ENCODE measurements around the gene AFF3. TPM values are rescaled to one million over a fixed set of nuclear protein-coding genes. Genes with fewer than 3 reads are reported as not detected.
A peak's percentile ranks its signal among the peaks of the same experiment; 100 is the strongest.

The AFF3 gene
- total and polyA plus RNA-seq, 2 of the 8 experiments (the other 6 are each of a cell fraction or from before 2014, with no cell fraction given), result 0.27 to 3.0 TPM

DNA sequence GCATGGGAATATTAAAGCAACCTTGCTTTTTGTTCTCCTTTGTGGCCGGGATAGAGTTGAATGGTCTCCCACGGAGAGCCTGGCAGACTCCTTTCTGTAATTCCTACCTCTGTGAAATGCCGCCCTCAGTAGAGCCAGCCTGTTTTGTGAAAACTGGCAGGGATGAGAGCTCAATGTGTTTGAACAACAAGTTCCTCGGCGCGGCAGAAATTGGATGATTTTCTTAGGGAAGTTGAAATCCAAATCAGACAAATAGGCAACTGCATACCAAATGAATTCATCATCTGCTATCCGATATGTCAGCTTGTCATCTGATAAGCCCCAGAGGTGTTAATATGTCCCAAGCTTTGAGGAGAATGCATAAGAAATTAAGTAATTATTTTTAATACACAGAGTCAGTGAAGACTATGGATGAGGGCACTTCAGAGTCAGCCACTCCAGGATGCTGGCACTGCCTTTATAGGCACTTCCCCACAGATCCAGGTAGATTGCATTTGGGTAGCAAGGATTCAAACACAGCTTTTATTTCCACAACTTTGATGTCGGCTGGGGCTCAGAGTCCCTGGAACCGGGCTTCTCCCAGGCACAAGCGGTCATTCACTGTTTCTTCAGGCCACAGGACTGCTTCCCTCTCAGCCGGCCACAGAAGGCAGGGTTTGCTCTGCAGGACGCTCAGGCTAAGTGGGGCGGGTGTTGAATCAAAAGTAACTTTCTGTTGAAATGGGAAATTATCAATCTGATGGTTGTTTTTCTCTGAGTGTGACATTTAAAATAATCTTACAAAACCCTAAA lies 569.8 kb downstream of the AFF3 start:
- Histone ChIP-seq H2BK20ac (ENCODE audit: low read length) (no peak overlapping the region), H3K23me2 (ENCODE audit: low read depth, low read length) (no peaks in the 10 kb centered on the region), H3K79me2 (ENCODE audit: control insufficient read depth in 1 of 2, insufficient read depth in 2 of 2, low read length in 2 of 2) (no peaks in the 10 kb centered on the region), H3K4me1 (replicated peaks in 1 of 4; ENCODE audit: control insufficient read depth in 3 of 4, insufficient read depth in 4 of 4, low read length in 3 of 4) (peaks cover 0 to 8% (median 2%) of the 10 kb centered on the region in 4 experiments; a peak in 5 of 7 replicates), H2BK5ac (ENCODE audit: low read depth, low read length) (no peak overlapping the region), H2BK120ac (replicated peaks; ENCODE audit: low read depth, low read length) (no peak overlapping the region), H3K9me3 (ENCODE audit: insufficient read depth in 2 of 2, low read depth in 1 of 2, low read length in 1 of 2) (no peaks in the 10 kb centered on the region), H2BK15ac (ENCODE audit: low read length) (no peak overlapping the region), H3K4me3 (ENCODE audit: extremely low read depth in 1 of 4, insufficient read depth in 2 of 4, low read depth in 3 of 4, low read length in 4 of 4) (no peak overlapping the region), H3K27me3 (replicated peaks in 1 of 4; ENCODE audit: control insufficient read depth in 3 of 4, extremely low read depth in 1 of 4, insufficient read depth in 3 of 4, low read length in 3 of 4) (no peaks in the 10 kb centered on the region), H4K20me1 (replicated peaks in 1 of 2; ENCODE audit: control insufficient read depth in 1 of 2, insufficient read depth in 2 of 2, low read length in 2 of 2) (no peaks in the 10 kb centered on the region), H2AFZ (ENCODE audit: low read length) (no peak overlapping the region), H3K4ac (replicated peaks; ENCODE audit: insufficient read length, low read depth, low read length) (no peak overlapping the region), H3K23ac (ENCODE audit: insufficient read length) (no peak overlapping the region), H3K18ac (ENCODE audit: extremely low read depth, low read length) (no peak overlapping the region), H3K36me3 (ENCODE audit: control insufficient read depth in 2 of 4, insufficient read depth in 4 of 4, low read length in 3 of 4) (no peaks in the 10 kb centered on the region), H3K9ac (replicated peaks in 1 of 4; ENCODE audit: extremely low read depth in 1 of 4, low read depth in 3 of 4, low read length in 3 of 4) (no peak overlapping the region), H3K4me2 (ENCODE audit: insufficient read depth in 1 of 2, low read depth in 2 of 2, low read length in 2 of 2) (peak overlapping the region in 1 of 2 experiments; percentile 33; a peak in 2 of 4 replicates), H3K27ac (ENCODE audit: low read depth, low read length) (no peak overlapping the region), H4K5ac (ENCODE audit: insufficient read length, low read depth, low read length) (no peak overlapping the region), H2BK12ac (ENCODE audit: low read depth, low read length) (no peak overlapping the region), H4K91ac (replicated peaks; ENCODE audit: insufficient read length, low read length) (no peak overlapping the region), H4K8ac (ENCODE audit: extremely low read depth, insufficient read depth, low read length) (no peak overlapping the region), H3K56ac (replicated peaks; ENCODE audit: insufficient read length, low read depth, low read length) (no peak overlapping the region), H2AK5ac (ENCODE audit: low read depth, low read length) (no peak overlapping the region), H3K79me1 (ENCODE audit: low read depth, low read length) (no peaks in the 10 kb centered on the region), H3K14ac (ENCODE audit: insufficient read length) (no peak overlapping the region)
- FAIRE-seq, result no peak
- 52% methylated on average over 13 of the region's 13 CpGs; no CpG with 5 or more reads in 1 of the 2 experiments for WGBS, 2 experiments (ENCODE audit: extremely low coverage in 1 of 2, insufficient coverage in 1 of 2, insufficient read length in 1 of 2, insufficient replicate concordance in 2 of 2, low coverage in 1 of 2, low lambda C conversion rate in 2 of 2, missing lambda C conversion rate in 1 of 2)
- POLR2A ChIA-PET (ENCODE audit: partially characterized antibody), result no interaction called here
- DNase-seq (ENCODE audit: low read depth in 1 of 2, low spot score in 2 of 2), result no peak
- CTCF ChIA-PET (ENCODE audit: partially characterized antibody), result interaction anchor here (0.8 to 1.6 kb wide), 5 partner anchors 11 to 687 kb away, joined by 3 to 7 read pairs (median 3); no protein-coding TSS in a partner anchor
- TF ChIP-seq EZH2 (IDR thresholded peaks at IDR 0.05; ENCODE audit: low read depth, low read length, severe bottlenecking) (no peak), SAP30 (IDR thresholded peaks at IDR 0.05; ENCODE audit: insufficient read depth, insufficient replicate concordance, low read length) (no peak), GTF2F1 (IDR thresholded peaks at IDR 0.05; ENCODE audit: borderline replicate concordance, low read depth, low read length) (no peak), CHD2 (IDR thresholded peaks at IDR 0.05; ENCODE audit: low read length) (no peak), RBBP5 (IDR thresholded peaks at IDR 0.05; ENCODE audit: borderline replicate concordance, low read depth, low read length) (no peak), TAF7 (optimal IDR thresholded peaks at IDR 0.05; ENCODE audit: borderline replicate concordance, low read depth, low read length) (no peak), SIX5 (IDR thresholded peaks at IDR 0.05; ENCODE audit: low read depth, low read length) (no peak), YY1 (IDR thresholded peaks at IDR 0.05; ENCODE audit: low read depth, low read length) (no peak), CREB1 (IDR thresholded peaks at IDR 0.05) (no peak), POLR2A (IDR thresholded peaks at IDR 0.05; ENCODE audit: control extremely low read depth in 1 of 2, low read depth in 2 of 2, low read length in 2 of 2) (no peak), RNF2 (IDR thresholded peaks at IDR 0.05; ENCODE audit: borderline replicate concordance, low read depth, low read length, missing control alignments, poor library complexity, severe bottlenecking) (no peak), GABPA (IDR thresholded peaks at IDR 0.05; ENCODE audit: borderline replicate concordance, insufficient read depth, low read length) (no peak), KDM1A (IDR thresholded peaks at IDR 0.05; ENCODE audit: borderline replicate concordance, low read length) (no peak)
